Panc1 (cell line): ENCODE results near the gene KAZN. TPM values are rescaled to one million over a fixed set of nuclear protein-coding genes. Genes with fewer than 3 reads are reported as not detected.

Experiments used
- ATAC-seq: fragments of 200-7000 bp; cut with Tn5 transposase; 2 replicates; pipeline ENCODE4 v1.9.1; 2020; ENCODE audit warnings: mild to moderate bottlenecking, moderate library complexity
- BruUV-seq: library from RNA; stranded (reverse); fragments of 400-500 nt; replicated peaks from 2 replicates; lab custom pipeline; 2021; lab: Mats Ljungman, UMichigan
- CTCF ChIA-PET: fragments of 300-600 bp; sonication (Branson Sonifier 250); formaldehyde crosslinking; loops from one replicate; lab custom pipeline; 2022; ENCODE audit warnings: antibody characterized with exemption; lab: Charles Lee
- POLR2A ChIA-PET: fragments of 300-600 bp; sonication (Branson Sonifier 250); formaldehyde crosslinking; loops from one replicate; lab custom pipeline; 2022; ENCODE audit warnings: antibody characterized with exemption; lab: Charles Lee
- DNase-seq: peaks from one replicate; pipeline ENCODE4 v3.0.0-alpha.2; 2010; ENCODE audit warnings: low read depth, low spot score
- H3K27ac ChIP-seq: 2 replicates; pipeline ENCODE4 v1.5.1; 2011; ENCODE audit warnings: mild to moderate bottlenecking, low read length, inconsistent platforms
- H3K27me3 ChIP-seq: fragments of 200-500 bp; sonication (Bioruptor generic); 2 replicates; pipeline ENCODE4 v1.6.0; 2014; ENCODE audit warnings: low read length, inconsistent platforms; ENCODE audit not compliant: control insufficient read depth, insufficient read depth
- H3K36me3 ChIP-seq: fragments of 200-500 bp; sonication (Bioruptor generic); 2 replicates; pipeline ENCODE4 v1.5.1; 2014; ENCODE audit warnings: inconsistent platforms, mild to moderate bottlenecking, low read length, moderate library complexity; ENCODE audit not compliant: control insufficient read depth, insufficient read depth
- H3K4me1 ChIP-seq: 2 replicates; pipeline ENCODE4 v1.5.1; 2011; ENCODE audit warnings: inconsistent platforms, mild to moderate bottlenecking, low read length, moderate library complexity; ENCODE audit not compliant: control insufficient read depth, insufficient read depth
- H3K4me3 ChIP-seq, 2 experiments: 2 replicates each; pipeline ENCODE4 v1.5.1; 2011 to 2012; ENCODE audit warnings: low read depth in 2 of 2, low read length in 2 of 2, mild to moderate bottlenecking in 2 of 2, inconsistent platforms in 1 of 2, moderate library complexity in 1 of 2
- H3K9me3 ChIP-seq: fragments of 200-500 bp; sonication (Bioruptor generic); 2 replicates; pipeline ENCODE4 v1.5.1; 2014; ENCODE audit warnings: low read depth, mild to moderate bottlenecking, inconsistent platforms, low read length, moderate library complexity; ENCODE audit not compliant: control insufficient read depth, insufficient read depth
- POLR2AphosphoS5 ChIP-seq: IDR thresholded peaks from 2 replicates; pipeline ENCODE4 v1.6.1; 2012; ENCODE audit warnings: mild to moderate bottlenecking, low read depth, low read length, moderate library complexity
- SIN3A ChIP-seq: IDR thresholded peaks from 2 replicates; pipeline ENCODE4 v1.6.1; 2012; ENCODE audit warnings: low read depth, mild to moderate bottlenecking, low read length, moderate library complexity, borderline replicate concordance; ENCODE audit not compliant: insufficient read depth
- TCF7L2 ChIP-seq: IDR thresholded peaks from 2 replicates; pipeline ENCODE4 v1.6.1; 2011; ENCODE audit warnings: mild to moderate bottlenecking, low read depth, low read length, inconsistent platforms
- in situ Hi-C: cut with HindIII; loops from 2 replicates; pipeline ENCODE4 v1.10.0; 2016; ENCODE audit warnings: low sequenced_read_pairs, low pct_unique_long_range_greater_than_20kb
- intact Hi-C: fragments of 100-400 bp; cut with micrococcal nuclease; formaldehyde crosslinking; loops from one replicate; pipeline ENCODE4 v1.10.0; 2022; ENCODE audit not compliant: unreplicated experiment
- total RNA-seq: library from RNA; stranded (reverse); gene quantifications from one replicate; pipeline ENCODE4 v1.2.1, GENCODE V29; 2021; ENCODE audit not compliant: unreplicated experiment
- TF ChIP-seq, protein P1 (sequence below): fragments of 450-650 bp; IDR thresholded peaks from 2 replicates; pipeline ENCODE4 v1.5.1; 2017; ENCODE audit warnings: mild to moderate bottlenecking
- TF ChIP-seq, protein P2 (sequence below), 2 experiments: IDR thresholded peaks; 2 replicates each; pipeline ENCODE4 v1.6.1; 2011 to 2012; ENCODE audit warnings: low read depth in 2 of 2, control low read depth in 1 of 2, low read length in 1 of 2, mild to moderate bottlenecking in 1 of 2, moderate library complexity in 1 of 2; ENCODE audit not compliant: insufficient read depth in 1 of 2

KAZN gene
- total RNA-seq, 1 experiment from 2014 or later = 6.6 TPM

- intact Hi-C loops = no loop called here
- DNase-seq = no peak
- no peak for TF ChIP-seq POLR2AphosphoS5
- no peak for TF ChIP-seq TCF7L2
- TF ChIP-seq, protein P1, sequence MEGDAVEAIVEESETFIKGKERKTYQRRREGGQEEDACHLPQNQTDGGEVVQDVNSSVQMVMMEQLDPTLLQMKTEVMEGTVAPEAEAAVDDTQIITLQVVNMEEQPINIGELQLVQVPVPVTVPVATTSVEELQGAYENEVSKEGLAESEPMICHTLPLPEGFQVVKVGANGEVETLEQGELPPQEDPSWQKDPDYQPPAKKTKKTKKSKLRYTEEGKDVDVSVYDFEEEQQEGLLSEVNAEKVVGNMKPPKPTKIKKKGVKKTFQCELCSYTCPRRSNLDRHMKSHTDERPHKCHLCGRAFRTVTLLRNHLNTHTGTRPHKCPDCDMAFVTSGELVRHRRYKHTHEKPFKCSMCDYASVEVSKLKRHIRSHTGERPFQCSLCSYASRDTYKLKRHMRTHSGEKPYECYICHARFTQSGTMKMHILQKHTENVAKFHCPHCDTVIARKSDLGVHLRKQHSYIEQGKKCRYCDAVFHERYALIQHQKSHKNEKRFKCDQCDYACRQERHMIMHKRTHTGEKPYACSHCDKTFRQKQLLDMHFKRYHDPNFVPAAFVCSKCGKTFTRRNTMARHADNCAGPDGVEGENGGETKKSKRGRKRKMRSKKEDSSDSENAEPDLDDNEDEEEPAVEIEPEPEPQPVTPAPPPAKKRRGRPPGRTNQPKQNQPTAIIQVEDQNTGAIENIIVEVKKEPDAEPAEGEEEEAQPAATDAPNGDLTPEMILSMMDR = no peak
- no peak for TF ChIP-seq SIN3A
- TF ChIP-seq, protein P2, sequence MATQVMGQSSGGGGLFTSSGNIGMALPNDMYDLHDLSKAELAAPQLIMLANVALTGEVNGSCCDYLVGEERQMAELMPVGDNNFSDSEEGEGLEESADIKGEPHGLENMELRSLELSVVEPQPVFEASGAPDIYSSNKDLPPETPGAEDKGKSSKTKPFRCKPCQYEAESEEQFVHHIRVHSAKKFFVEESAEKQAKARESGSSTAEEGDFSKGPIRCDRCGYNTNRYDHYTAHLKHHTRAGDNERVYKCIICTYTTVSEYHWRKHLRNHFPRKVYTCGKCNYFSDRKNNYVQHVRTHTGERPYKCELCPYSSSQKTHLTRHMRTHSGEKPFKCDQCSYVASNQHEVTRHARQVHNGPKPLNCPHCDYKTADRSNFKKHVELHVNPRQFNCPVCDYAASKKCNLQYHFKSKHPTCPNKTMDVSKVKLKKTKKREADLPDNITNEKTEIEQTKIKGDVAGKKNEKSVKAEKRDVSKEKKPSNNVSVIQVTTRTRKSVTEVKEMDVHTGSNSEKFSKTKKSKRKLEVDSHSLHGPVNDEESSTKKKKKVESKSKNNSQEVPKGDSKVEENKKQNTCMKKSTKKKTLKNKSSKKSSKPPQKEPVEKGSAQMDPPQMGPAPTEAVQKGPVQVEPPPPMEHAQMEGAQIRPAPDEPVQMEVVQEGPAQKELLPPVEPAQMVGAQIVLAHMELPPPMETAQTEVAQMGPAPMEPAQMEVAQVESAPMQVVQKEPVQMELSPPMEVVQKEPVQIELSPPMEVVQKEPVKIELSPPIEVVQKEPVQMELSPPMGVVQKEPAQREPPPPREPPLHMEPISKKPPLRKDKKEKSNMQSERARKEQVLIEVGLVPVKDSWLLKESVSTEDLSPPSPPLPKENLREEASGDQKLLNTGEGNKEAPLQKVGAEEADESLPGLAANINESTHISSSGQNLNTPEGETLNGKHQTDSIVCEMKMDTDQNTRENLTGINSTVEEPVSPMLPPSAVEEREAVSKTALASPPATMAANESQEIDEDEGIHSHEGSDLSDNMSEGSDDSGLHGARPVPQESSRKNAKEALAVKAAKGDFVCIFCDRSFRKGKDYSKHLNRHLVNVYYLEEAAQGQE (IDR thresholded peaks at IDR 0.05; ENCODE audit: insufficient read depth in 1 of 2, low read depth in 2 of 2, low read length in 1 of 2) = no peak
- Histone ChIP-seq H3K27me3 (no peaks in the 10 kb centered on the region), H3K4me3 (no peak overlapping the region), H3K9me3 (no peaks in the 10 kb centered on the region), H3K4me1 (no peaks in the 10 kb centered on the region), H3K27ac (no peak overlapping the region), H3K36me3 (no peaks in the 10 kb centered on the region)
- in situ Hi-C loops = no loop called here
- ATAC-seq = no peak
- BruUV-seq = no TSS peak
- POLR2A ChIA-PET = no interaction called here
- CTCF ChIA-PET = no interaction called here
These were observed 496.4 kb downstream of the KAZN start for GRCh38 chr1:15094719-15095495.

DNA sequence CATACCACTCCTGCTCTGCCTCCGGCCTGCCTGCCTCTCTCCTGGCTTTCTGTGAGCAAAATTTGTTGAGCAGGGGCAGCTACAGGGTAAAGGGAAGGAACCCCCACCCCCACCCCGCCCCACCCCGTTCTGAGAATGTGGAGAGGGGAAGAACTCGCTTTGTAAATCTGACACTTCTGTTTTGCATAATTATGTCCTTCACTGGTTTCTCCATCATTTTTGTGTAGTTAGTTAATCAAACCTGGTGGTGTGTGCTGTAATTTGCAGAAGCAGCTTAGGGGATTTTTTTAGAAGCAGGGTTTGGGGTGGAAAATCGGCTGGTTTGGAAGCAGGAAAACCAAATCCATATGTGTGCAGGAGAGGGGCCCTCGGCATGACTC is 497.0 kb downstream of the KAZN start:
- intact Hi-C loops = no loop called here
- Histone ChIP-seq H3K4me1 (no peaks in the 10 kb centered on the region), H3K36me3 (no peaks in the 10 kb centered on the region), H3K27me3 (no peaks in the 10 kb centered on the region), H3K27ac (no peak overlapping the region), H3K4me3 (no peak overlapping the region), H3K9me3 (no peaks in the 10 kb centered on the region)
- in situ Hi-C loops = no loop called here
- DNase-seq = no peak
- ATAC-seq = no peak
- TF ChIP-seq, protein P2 (IDR thresholded peaks at IDR 0.05; ENCODE audit: insufficient read depth in 1 of 2, low read depth in 2 of 2, low read length in 1 of 2) = no peak
- ChIA-PET CTCF (no interaction called here), POLR2A (no interaction called here)
- no TSS peak for BruUV-seq
